PC-3 (cell line): ENCODE measurements around the gene CELF2.

Experiments
- EZH2 ChIP-seq: fragments of 300-600 bp; sonication (generic); IDR thresholded peaks from one replicate; pipeline ENCODE4 v1.6.1; 2017; ENCODE audit warnings: antibody characterized with exemption, mild to moderate bottlenecking, low read length; ENCODE audit not compliant: unreplicated experiment
- EZH2phosphoT487 ChIP-seq: fragments of 300-600 bp; sonication (generic); IDR thresholded peaks from 2 replicates; pipeline ENCODE4 v1.6.1; 2018; ENCODE audit warnings: mild to moderate bottlenecking, antibody characterized with exemption, low read length, borderline replicate concordance
- TF ChIP-seq, protein P1 (sequence below): fragments of 300-600 bp; sonication (generic); conservative IDR thresholded peaks from 2 replicates; pipeline ENCODE4 v1.5.1; 2017; ENCODE audit warnings: antibody characterized with exemption, low read depth, mild to moderate bottlenecking, low read length

DNA sequence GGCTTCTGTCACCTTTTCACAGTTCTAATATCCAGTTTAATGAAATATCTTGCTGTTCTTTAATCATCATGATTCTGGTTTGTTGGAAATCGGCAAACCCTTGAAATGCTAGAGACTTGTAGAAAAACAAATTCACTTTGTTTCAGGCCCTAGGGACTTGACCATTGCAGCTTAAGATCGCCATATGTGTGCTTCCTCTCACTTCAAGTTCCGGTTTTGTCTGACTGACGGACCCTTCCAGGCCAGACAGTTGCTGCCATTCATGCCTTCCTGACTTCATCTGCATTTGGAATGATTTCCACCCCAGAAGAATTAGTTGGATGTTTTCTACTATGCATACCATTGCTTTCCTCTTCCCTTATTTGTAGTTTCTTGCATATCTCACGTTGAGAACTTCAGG lies 125.6 kb downstream of the CELF2 start:
- TF ChIP-seq, protein P1, sequence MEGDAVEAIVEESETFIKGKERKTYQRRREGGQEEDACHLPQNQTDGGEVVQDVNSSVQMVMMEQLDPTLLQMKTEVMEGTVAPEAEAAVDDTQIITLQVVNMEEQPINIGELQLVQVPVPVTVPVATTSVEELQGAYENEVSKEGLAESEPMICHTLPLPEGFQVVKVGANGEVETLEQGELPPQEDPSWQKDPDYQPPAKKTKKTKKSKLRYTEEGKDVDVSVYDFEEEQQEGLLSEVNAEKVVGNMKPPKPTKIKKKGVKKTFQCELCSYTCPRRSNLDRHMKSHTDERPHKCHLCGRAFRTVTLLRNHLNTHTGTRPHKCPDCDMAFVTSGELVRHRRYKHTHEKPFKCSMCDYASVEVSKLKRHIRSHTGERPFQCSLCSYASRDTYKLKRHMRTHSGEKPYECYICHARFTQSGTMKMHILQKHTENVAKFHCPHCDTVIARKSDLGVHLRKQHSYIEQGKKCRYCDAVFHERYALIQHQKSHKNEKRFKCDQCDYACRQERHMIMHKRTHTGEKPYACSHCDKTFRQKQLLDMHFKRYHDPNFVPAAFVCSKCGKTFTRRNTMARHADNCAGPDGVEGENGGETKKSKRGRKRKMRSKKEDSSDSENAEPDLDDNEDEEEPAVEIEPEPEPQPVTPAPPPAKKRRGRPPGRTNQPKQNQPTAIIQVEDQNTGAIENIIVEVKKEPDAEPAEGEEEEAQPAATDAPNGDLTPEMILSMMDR = no peak
- TF ChIP-seq EZH2phosphoT487 = no peak
- TF ChIP-seq EZH2 = no peak
